Osteoblast (primary cell): Measurements from ENCODE around the gene HRK. TPM values are rescaled to one million over a fixed set of nuclear protein-coding genes. Genes with fewer than 3 reads are reported as not detected.

ENCODE experiments used
- DNase-seq: peaks from one replicate; pipeline ENCODE4 v3.0.0; 2011; ENCODE audit warnings: low spot score, mixed read lengths; ENCODE audit not compliant: insufficient read length; ENCODE audit errors: missing footprints
- H2AFZ ChIP-seq: 2 replicates; pipeline ENCODE4 v1.6.0; 2011; ENCODE audit warnings: mild to moderate bottlenecking, low read length
- H3K27ac ChIP-seq: 2 replicates; pipeline ENCODE4 v1.5.1; 2011; ENCODE audit warnings: mild to moderate bottlenecking, low read depth, low read length, moderate library complexity
- H3K27me3 ChIP-seq: 2 replicates; pipeline ENCODE4 v1.6.0; 2012; ENCODE audit warnings: mild to moderate bottlenecking, control low read depth, inconsistent platforms, low read length, moderate library complexity; ENCODE audit not compliant: insufficient read depth
- H3K36me3 ChIP-seq: 2 replicates; pipeline ENCODE4 v1.5.1; 2011; ENCODE audit warnings: mild to moderate bottlenecking, low read length, control low read depth, moderate library complexity; ENCODE audit not compliant: insufficient read depth
- H3K4me1 ChIP-seq: 2 replicates; pipeline ENCODE4 v1.5.1; 2011; ENCODE audit warnings: mild to moderate bottlenecking, low read length, control low read depth, moderate library complexity; ENCODE audit not compliant: insufficient read depth
- H3K4me2 ChIP-seq: 2 replicates; pipeline ENCODE4 v1.6.0; 2011; ENCODE audit warnings: mild to moderate bottlenecking, low read length; ENCODE audit not compliant: insufficient read depth
- H3K4me3 ChIP-seq: fragments of 200-600 bp; sonication (generic); 3 replicates; pipeline ENCODE4 v1.5.1; 2012; ENCODE audit warnings: mild to moderate bottlenecking, low read length, inconsistent platforms; ENCODE audit not compliant: insufficient read depth
- H3K79me2 ChIP-seq: 2 replicates; pipeline ENCODE4 v1.6.0; 2012; ENCODE audit warnings: mild to moderate bottlenecking, low read length, control low read depth, inconsistent platforms; ENCODE audit not compliant: insufficient read depth
- H3K9me3 ChIP-seq: 2 replicates; pipeline ENCODE4 v1.5.1; 2011; ENCODE audit warnings: low read depth, low read length, control low read depth
- H4K20me1 ChIP-seq: 2 replicates; pipeline ENCODE4 v1.6.0; 2012; ENCODE audit warnings: mild to moderate bottlenecking, low read length, control low read depth; ENCODE audit not compliant: insufficient read depth
- CTCF ChIP-seq: IDR thresholded peaks from 2 replicates; pipeline ENCODE4 v1.5.1; 2011; ENCODE audit warnings: mild to moderate bottlenecking, low read depth, low read length, moderate library complexity; ENCODE audit errors: extremely low read depth
- total RNA-seq: library from RNA; depleted of rRNA; stranded (reverse); fragments of >200 nt; gene quantifications from 2 replicates; pipeline ENCODE4 v1.2.3, GENCODE V29; 2012

Gene HRK
- total RNA-seq, 1 donor = under 0.01 TPM

GRCh38 chr12:116856729-116857128, 24.5 kb downstream of the HRK start:
- no peak for TF ChIP-seq CTCF
- Histone ChIP-seq H3K27ac (no peak overlapping the region), H3K79me2 (no peaks in the 10 kb centered on the region), H3K4me3 (no peak overlapping the region), H3K4me2 (no peak overlapping the region), H3K36me3 (no peaks in the 10 kb centered on the region), H3K27me3 (peaks cover 11% of the 10 kb centered on the region), H3K4me1 (peaks cover 20% of the 10 kb centered on the region), H2AFZ (no peak overlapping the region), H4K20me1 (no peaks in the 10 kb centered on the region), H3K9me3 (no peaks in the 10 kb centered on the region)
- no peak for DNase-seq

- Histone ChIP-seq H3K79me2 (no peaks in the 10 kb centered on the region), H3K4me2 (no peak overlapping the region), H2AFZ (no peak overlapping the region), H3K36me3 (no peaks in the 10 kb centered on the region), H4K20me1 (no peaks in the 10 kb centered on the region), H3K4me3 (no peak overlapping the region), H3K27me3 (peaks cover 11% of the 10 kb centered on the region), H3K4me1 (peaks cover 12% of the 10 kb centered on the region), H3K9me3 (no peaks in the 10 kb centered on the region), H3K27ac (no peak overlapping the region)
- DNase-seq = no peak
- TF ChIP-seq CTCF = no peak
These were observed 25.3 kb downstream of the HRK start for GRCh38 chr12:116855744-116856470.

- no peak overlapping the region for H3K4me2 ChIP-seq
- H3K36me3 ChIP-seq = no peaks in the 10 kb centered on the region
- H3K27me3 ChIP-seq = peaks cover under 1% of the 10 kb centered on the region
- DNase-seq = no peak
- H3K79me2 ChIP-seq = no peaks in the 10 kb centered on the region
- H4K20me1 ChIP-seq = no peaks in the 10 kb centered on the region
- H3K27ac ChIP-seq = no peak overlapping the region
- no peak overlapping the region for H2AFZ ChIP-seq
- no peak for TF ChIP-seq CTCF
- H3K9me3 ChIP-seq = no peaks in the 10 kb centered on the region
- no peaks in the 10 kb centered on the region for H3K4me1 ChIP-seq
- H3K4me3 ChIP-seq = no peak overlapping the region
These were observed 27.7 kb downstream of the HRK start for GRCh38 chr12:116853507-116853906.

- TF ChIP-seq CTCF = no peak
- no peaks in the 10 kb centered on the region for H3K9me3 ChIP-seq
- H3K36me3 ChIP-seq = no peaks in the 10 kb centered on the region
- DNase-seq = no peak
- H3K79me2 ChIP-seq = no peaks in the 10 kb centered on the region
- H3K4me2 ChIP-seq = no peak overlapping the region
- no peak overlapping the region for H2AFZ ChIP-seq
- no peak overlapping the region for H3K4me3 ChIP-seq
- H3K27ac ChIP-seq = no peak overlapping the region
- H4K20me1 ChIP-seq = no peaks in the 10 kb centered on the region
- no peaks in the 10 kb centered on the region for H3K27me3 ChIP-seq
- no peaks in the 10 kb centered on the region for H3K4me1 ChIP-seq
These were observed 28.9 kb downstream of the HRK start for GRCh38 chr12:116852303-116852702.
